Measurements from ENCODE around the gene CADM4. TPM values are rescaled to one million over a fixed set of nuclear protein-coding genes. Genes with fewer than 3 reads are reported as not detected.
A peak's percentile ranks its signal among the peaks of the same experiment; 100 is the strongest.

The CADM4 gene
- total RNA-seq, 2 donors from 2014 or later = 2.0 to 4.9 TPM

DNA sequence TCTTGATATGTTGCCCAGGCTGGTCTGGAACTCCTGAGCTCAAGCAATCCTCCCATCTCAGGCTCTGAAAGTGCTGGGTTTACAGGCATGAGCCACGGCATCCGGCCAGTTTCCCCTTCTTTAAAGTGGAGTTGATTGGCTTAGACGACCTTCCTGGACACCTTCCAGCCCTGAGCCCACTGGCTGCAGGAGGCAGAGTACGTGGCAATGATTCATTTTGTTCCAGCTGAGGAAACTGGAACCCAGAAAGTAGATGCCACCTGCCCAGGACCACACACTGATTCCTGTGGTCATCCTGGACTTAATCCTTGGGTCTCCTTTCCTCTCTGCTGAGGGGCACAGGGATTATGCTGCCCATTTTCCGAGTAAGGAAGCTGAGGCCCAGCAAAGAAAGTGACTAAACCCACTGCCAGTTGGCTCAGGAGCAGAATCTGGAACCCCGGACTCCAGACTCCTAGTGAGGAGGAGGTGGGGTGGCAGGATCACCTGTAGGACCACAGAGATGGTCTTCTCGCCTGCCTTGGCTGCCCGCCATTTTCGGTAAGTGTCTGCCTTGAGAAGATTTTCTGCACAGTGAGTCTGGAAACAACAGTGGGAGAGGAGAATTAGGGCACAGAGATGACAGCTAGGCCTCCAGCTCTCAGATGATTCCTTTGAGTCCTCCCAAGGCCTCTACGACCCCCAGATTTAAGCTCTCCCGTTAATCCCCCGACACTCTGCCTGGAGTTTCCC lies 65.1 kb downstream of the CADM4 start:
- intact Hi-C loops (cut with DNase I, micrococcal nuclease) = no loop called here
- DNase-seq (peak in 1 of 2 donors; percentile 25), ATAC-seq (no peak)

Other genes with a start within 250 kb of the CADM4 start
- gene TEX101, start 225.0 kb downstream of the CADM4 start, total RNA-seq = under 1 TPM; 0.27 to 0.34 TPM
- gene LYPD3, start 174.2 kb downstream of the CADM4 start, total RNA-seq = under 1 TPM; 0.21 to 0.56 TPM
- 10 to 100 TPM in 1 of 2 donors, 1 to 10 TPM in 1; 9.7 to 11.6 TPM for gene PHLDB3, start 135.1 kb downstream of the CADM4 start, total RNA-seq
- 100 to 1,000 TPM; 480 to 631 TPM for gene ETHE1, start 112.6 kb downstream of the CADM4 start, total RNA-seq
- gene ZNF575, start 106.7 kb downstream of the CADM4 start, total RNA-seq = 1 to 10 TPM; 6.5 to 7.7 TPM
- 10 to 100 TPM; 16.5 to 17.3 TPM for gene XRCC1, start 64.3 kb downstream of the CADM4 start, total RNA-seq
- 1 to 10 TPM in 1 of 2 donors, under 1 TPM in 1; 0.95 to 1.6 TPM for gene PINLYP, start 64.0 kb downstream of the CADM4 start, total RNA-seq
- 10 to 100 TPM; 19.8 to 23.3 TPM for gene IRGQ, start 43.7 kb downstream of the CADM4 start, total RNA-seq
- 10 to 100 TPM; 13.5 to 16.6 TPM for gene ZNF576, start 43.3 kb downstream of the CADM4 start, total RNA-seq
- under 1 TPM; 0.14 to 0.73 TPM for gene SRRM5, start 27.8 kb downstream of the CADM4 start, total RNA-seq
- 10 to 100 TPM; 16.3 to 18.7 TPM for gene ZNF428, start 20.2 kb downstream of the CADM4 start, total RNA-seq
- gene PLAUR, start 30.3 kb upstream of the CADM4 start, total RNA-seq = 100 to 1,000 TPM in 1 of 2 donors, 10 to 100 TPM in 1; 44.4 to 130 TPM
- gene IRGC, start 76.2 kb upstream of the CADM4 start, total RNA-seq = not detected
- gene SMG9, start 115.1 kb upstream of the CADM4 start, total RNA-seq = 10 to 100 TPM; 25.4 to 40.3 TPM
- gene KCNN4, start 141.1 kb upstream of the CADM4 start, total RNA-seq = 10 to 100 TPM; 21.2 to 45.6 TPM
- gene LYPD5, start 162.6 kb upstream of the CADM4 start, total RNA-seq = 1 to 10 TPM in 1 of 2 donors, under 1 TPM in 1; 0.70 to 3.5 TPM
- gene ZNF283, start 187.5 kb upstream of the CADM4 start, total RNA-seq = 10 to 100 TPM in 1 of 2 donors, 1 to 10 TPM in 1; 8.1 to 11.5 TPM
- 1 to 10 TPM in 1 of 2 donors, under 1 TPM in 1; 0.92 to 1.3 TPM for gene ZNF404, start 244.1 kb upstream of the CADM4 start, total RNA-seq

Data from left colon (tissue), 2 donors.